GM12864 (cell line): Measurements from ENCODE around the gene DNAJC15.

Source experiments
- DNase-seq: peaks from one replicate; pipeline ENCODE4 v3.0.0-alpha.2; 2011; ENCODE audit warnings: low read depth
- H3K4me3 ChIP-seq: 2 replicates; pipeline ENCODE4 v1.5.1; 2011; ENCODE audit warnings: mild to moderate bottlenecking, low read depth, low read length, control low read depth
- CTCF ChIP-seq: IDR thresholded peaks from 2 replicates; pipeline ENCODE4 v1.5.1; 2011; ENCODE audit warnings: low read depth, mild to moderate bottlenecking, moderate library complexity, low read length, control low read depth, inconsistent platforms; ENCODE audit errors: missing control alignments

The DNAJC15 gene

GRCh38 chr13:43157796-43158195 lies 134.4 kb downstream of the DNAJC15 start:
- TF ChIP-seq CTCF = no peak
- DNase-seq = no peak

GRCh38 chr13:43158516-43158915 lies 135.1 kb downstream of the DNAJC15 start:
- no peak overlapping the region for H3K4me3 ChIP-seq
- no peak for TF ChIP-seq CTCF
- no peak for DNase-seq

More at GRCh38 chr13:43157796-43158195, 134.4 kb downstream of the DNAJC15 start:
- no peak overlapping the region for H3K4me3 ChIP-seq

GRCh38 chr13:43159026-43159461 lies 135.7 kb downstream of the DNAJC15 start:
- DNase-seq = no peak
- H3K4me3 ChIP-seq = no peak overlapping the region
- TF ChIP-seq CTCF = no peak
